NAMALWA (cell line): ENCODE data around the gene ST8SIA6.
"Not testable (repeated sequence)": the region's sequence is repeated elsewhere in the genome, so short reads cannot be mapped to it uniquely, and the experiment has no call there.

Experiments
- DNase-seq: peaks from one replicate; pipeline ENCODE4 v3.0.0-alpha.2; 2015; ENCODE audit warnings: low spot score

Gene ST8SIA6

GRCh38 chr10:17426263-17426750, 28.1 kb downstream of the ST8SIA6 start:
- no peak for DNase-seq

GRCh38 chr10:17425584-17426262, 28.7 kb downstream of the ST8SIA6 start:
- DNase-seq = no peak

GRCh38 chr10:17423632-17424186, 30.7 kb downstream of the ST8SIA6 start:
- no peak for DNase-seq

- DNase-seq = no peak
Observed at GRCh38 chr10:17422931-17423330, 31.5 kb downstream of the ST8SIA6 start.

GRCh38 chr10:17418249-17418648, 36.1 kb downstream of the ST8SIA6 start:
- DNase-seq = no peak

GRCh38 chr10:17416442-17417211, 37.8 kb downstream of the ST8SIA6 start:
- DNase-seq = no peak

- DNase-seq = no peak
Observed at GRCh38 chr10:17415046-17415658, 39.2 kb downstream of the ST8SIA6 start.

DNA sequence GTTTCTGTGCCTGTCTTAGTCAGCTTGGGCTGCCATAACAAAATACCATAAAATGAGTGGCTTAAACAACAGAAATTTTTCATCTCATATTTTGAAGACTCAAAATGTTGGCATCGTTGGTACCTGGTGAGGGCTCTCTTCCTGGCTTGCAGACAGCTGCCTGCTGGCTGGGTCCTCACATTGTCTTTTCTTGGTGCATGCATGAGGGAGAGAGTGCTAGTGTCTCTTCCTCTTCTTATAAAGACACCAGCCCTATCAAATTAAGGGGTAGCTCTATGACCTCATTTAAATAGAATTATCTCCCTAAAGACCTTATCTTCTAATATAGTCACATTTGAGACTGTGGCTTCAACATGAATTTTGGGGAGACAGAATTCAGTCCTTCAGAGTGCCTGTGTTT, 39.9 kb downstream of the ST8SIA6 start:
- no peak for DNase-seq

GRCh38 chr10:17413876-17414275, 40.5 kb downstream of the ST8SIA6 start:
- DNase-seq = no peak

DNA sequence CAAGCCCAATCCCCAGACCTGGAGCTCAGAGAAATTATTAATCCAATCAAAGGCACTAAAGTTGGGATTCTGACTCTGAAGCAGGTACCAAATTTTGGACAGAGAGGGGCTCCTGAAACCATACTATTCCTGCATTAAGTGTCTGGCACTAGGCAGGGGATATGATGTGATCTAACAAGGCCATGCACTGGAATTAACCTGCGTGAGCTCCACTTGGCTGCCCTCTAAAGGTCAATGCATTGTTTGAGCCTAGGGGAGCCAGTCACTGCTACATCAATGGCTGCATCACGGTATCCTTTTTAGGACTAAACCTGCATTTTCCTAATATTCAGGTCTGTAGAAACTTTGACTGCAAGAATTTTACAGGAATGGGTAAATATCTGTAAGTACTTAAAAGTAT, 42.1 kb downstream of the ST8SIA6 start:
- no peak for DNase-seq

DNA sequence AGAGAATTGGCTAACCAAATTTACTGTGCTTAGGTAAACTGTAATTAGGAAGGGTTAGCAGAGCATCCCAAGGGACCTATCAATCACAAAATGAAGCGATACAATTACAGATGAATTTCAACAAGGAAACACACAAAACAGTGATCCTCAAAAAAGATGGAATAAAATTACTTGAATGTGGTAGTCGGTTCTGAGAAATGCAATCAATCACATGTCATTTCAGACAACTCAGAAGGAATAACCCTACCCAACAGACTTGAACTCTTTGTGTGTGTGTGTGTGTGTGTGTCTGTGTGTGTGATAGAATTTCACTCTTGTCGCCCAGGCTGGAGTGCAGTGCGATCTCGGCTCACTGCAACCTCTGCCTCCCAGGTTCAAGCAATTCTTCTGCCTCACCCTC, 43.5 kb downstream of the ST8SIA6 start:
- no peak for DNase-seq

GRCh38 chr10:17409170-17409733, 45.1 kb downstream of the ST8SIA6 start:
- peak; percentile 19 for DNase-seq

- DNase-seq = no peak
Observed at GRCh38 chr10:17407047-17407446, 47.3 kb downstream of the ST8SIA6 start.

GRCh38 chr10:17406036-17406834, 48.2 kb downstream of the ST8SIA6 start:
- no peak for DNase-seq

GRCh38 chr10:17403161-17403560, 51.2 kb downstream of the ST8SIA6 start:
- no peak for DNase-seq

DNA sequence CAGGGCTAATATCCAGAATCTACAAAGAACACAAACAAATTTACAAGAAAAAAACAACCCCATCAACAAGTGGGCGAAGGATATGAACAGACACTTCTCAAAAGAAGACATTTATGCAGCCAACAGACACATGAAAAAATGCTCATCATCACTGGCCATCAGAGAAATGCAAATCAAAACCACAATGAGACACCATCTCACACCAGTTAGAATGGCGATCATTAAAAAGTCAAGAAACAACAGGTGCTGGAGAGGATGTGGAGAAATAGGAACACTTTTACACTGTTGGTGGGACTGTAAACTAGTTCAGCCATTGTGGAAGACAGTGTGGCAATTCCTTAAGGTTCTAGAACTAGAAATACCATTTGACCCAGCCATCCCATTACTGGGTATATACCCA, 52.4 kb downstream of the ST8SIA6 start:
- not testable (repeated sequence) for DNase-seq

GRCh38 chr10:17396004-17396403, 58.4 kb downstream of the ST8SIA6 start:
- DNase-seq = no peak

- DNase-seq = no peak
Observed at GRCh38 chr10:17394854-17395253, 59.5 kb downstream of the ST8SIA6 start.

GRCh38 chr10:17387861-17388503, 66.4 kb downstream of the ST8SIA6 start:
- no peak for DNase-seq

DNA sequence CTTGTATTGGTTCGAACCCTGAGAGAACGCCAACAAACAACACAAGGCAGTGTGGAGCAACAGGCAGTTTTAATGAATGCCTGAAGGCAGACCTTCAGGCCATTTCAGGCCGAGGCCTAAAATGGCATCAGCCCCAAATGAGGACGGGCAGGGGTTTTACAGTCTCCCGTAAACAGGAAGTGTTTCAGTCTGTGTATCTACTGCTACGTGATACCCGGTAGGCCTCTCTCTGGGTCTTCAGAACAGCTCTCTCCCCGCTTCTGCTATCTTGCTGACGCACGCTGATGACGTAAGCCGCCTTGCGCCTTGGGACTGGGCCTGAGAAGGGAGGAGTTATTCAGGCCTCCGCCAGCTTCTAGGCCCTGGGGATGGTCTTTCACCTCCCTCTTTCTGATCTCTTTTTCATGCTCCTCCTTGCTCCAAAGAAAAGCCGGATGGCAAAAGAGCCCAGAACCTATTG, 67.7 kb downstream of the ST8SIA6 start:
- no peak for DNase-seq

GRCh38 chr10:17386021-17386420, 68.4 kb downstream of the ST8SIA6 start:
- DNase-seq = no peak
